ENCODE measurements around the gene FBF1.

The FBF1 gene

GRCh38 chr17:75914643-75915267, 26.1 kb downstream of the FBF1 start:
- DNase-seq: no peak

- DNase-seq: no peak
These were observed 27.2 kb downstream of the FBF1 start for GRCh38 chr17:75913537-75914210.

- DNase-seq: no peak
These were observed 30.1 kb downstream of the FBF1 start for GRCh38 chr17:75910699-75911098.

GRCh38 chr17:75909812-75910274, 31.0 kb downstream of the FBF1 start:
- DNase-seq: no peak

- no peak for DNase-seq
These were observed 31.6 kb downstream of the FBF1 start for GRCh38 chr17:75909051-75909811.

GRCh38 chr17:75908201-75908600, 32.6 kb downstream of the FBF1 start:
- no peak for DNase-seq

GRCh38 chr17:75906143-75906884, 34.5 kb downstream of the FBF1 start:
- DNase-seq: no peak

GRCh38 chr17:75904749-75905521, 35.9 kb downstream of the FBF1 start, which contains the start of gene MRPL38:
Gene MRPL38, minus strand, starts transcription at chr17:75904884. Its CDS starts 9 bp downstream, at chr17:75904875.
- peak; percentile 94 for DNase-seq

- DNase-seq: no peak
These were observed 38.4 kb downstream of the FBF1 start for GRCh38 chr17:75902406-75902805.

- no peak for DNase-seq
These were observed 39.1 kb downstream of the FBF1 start for GRCh38 chr17:75901727-75902126.

GRCh38 chr17:75900691-75901533, 39.9 kb downstream of the FBF1 start:
- DNase-seq: no peak

GRCh38 chr17:75899767-75900468, 40.9 kb downstream of the FBF1 start:
- no peak for DNase-seq

GRCh38 chr17:75899353-75899752, 41.5 kb downstream of the FBF1 start:
- no peak for DNase-seq

GRCh38 chr17:75898791-75899190, 42.1 kb downstream of the FBF1 start:
- no peak for DNase-seq

GRCh38 chr17:75898065-75898464, 42.8 kb downstream of the FBF1 start:
- DNase-seq: no peak

- DNase-seq: no peak
These were observed 43.5 kb downstream of the FBF1 start for GRCh38 chr17:75897160-75898019.

- DNase-seq: peak; percentile 76
These were observed 44.3 kb downstream of the FBF1 start, which contains the start of gene TRIM65 for GRCh38 chr17:75896415-75897159. Gene TRIM65, minus strand, starts transcription at chr17:75896951. Its CDS starts 14 bp downstream, at chr17:75896937.

- DNase-seq: peak; percentile 37
These were observed 45.3 kb downstream of the FBF1 start for GRCh38 chr17:75895370-75896155.

Measured in fibroblast of skin of right quadriceps (primary cell).